GM21737 (cell line): ENCODE data around the gene RNF19B.
"Not testable (repeated sequence)": the region's sequence is repeated elsewhere in the genome, so short reads cannot be mapped to it uniquely, and the experiment has no call there.

Source experiments
- ATAC-seq: cut with Tn5 transposase; IDR thresholded peaks from one replicate; pipeline ENCODE4 v1.9.1; 2021; ENCODE audit warnings: mild to moderate bottlenecking, moderate library complexity; ENCODE audit not compliant: unreplicated experiment

Gene RNF19B

DNA sequence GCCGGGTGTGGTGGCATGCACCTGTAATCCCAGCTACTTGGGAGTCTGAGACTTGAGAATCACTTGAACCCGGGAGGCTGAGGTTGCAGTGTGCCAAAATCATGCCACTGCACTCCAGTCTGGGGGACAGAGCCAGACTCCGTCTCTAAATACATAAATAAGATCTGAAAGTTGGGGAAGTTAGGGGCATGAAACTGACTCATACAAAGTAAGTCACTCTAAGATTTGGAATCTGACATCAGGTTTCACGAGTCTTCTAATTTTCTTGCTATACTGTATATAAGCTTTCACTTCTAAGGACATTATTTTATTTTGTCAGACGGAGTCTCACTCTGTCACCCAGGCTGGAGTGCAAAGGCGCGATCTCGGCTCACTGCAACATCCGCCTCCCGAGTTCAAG lies 30.1 kb downstream of the RNF19B start:
- no peak for ATAC-seq

GRCh38 chr1:32933742-32934322 lies 30.8 kb downstream of the RNF19B start:
- no peak for ATAC-seq

DNA sequence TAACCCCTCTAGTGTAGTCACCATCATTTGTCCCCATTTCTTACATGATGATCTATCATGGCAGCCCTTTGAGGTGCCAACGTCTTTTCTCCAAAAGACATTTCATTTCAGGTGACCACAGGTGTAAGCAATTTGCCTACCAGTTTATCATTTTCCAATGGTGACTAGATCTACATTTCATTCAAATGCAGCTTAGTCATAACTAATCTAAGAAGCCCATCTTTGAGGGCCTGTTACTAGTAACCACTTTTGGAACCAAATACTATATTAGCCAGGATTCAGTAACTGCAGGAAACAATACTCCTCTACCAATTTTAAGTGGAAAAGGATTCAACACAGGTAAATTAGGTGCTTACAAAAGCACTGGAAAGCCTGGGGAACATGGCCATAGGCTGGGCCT lies 32.8 kb downstream of the RNF19B start:
- no peak for ATAC-seq

GRCh38 chr1:32929366-32929765 lies 35.2 kb downstream of the RNF19B start:
- ATAC-seq: no peak

GRCh38 chr1:32928715-32929114 lies 35.9 kb downstream of the RNF19B start:
- ATAC-seq: no peak

DNA sequence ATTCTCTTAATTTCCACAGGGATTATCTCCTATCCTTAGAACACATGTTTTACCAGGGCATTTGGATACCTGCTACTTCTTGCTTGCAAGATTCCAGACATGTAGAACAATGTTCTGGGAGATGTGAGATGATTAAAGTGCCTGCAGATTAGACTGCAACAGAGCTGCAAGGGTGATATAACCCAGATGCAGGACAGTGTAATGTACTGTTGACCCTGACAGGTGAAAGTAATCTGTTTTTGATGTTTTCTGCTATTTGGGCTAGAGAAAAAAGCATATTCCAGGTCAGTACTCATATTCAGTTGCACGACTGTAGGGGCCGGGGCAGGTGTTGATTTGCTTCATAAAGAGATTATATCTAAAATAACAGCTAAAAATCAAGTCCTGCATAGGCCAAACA lies 36.3 kb downstream of the RNF19B start:
- no peak for ATAC-seq

- no peak for ATAC-seq
Observed at GRCh38 chr1:32927441-32927840, 37.2 kb downstream of the RNF19B start.

DNA sequence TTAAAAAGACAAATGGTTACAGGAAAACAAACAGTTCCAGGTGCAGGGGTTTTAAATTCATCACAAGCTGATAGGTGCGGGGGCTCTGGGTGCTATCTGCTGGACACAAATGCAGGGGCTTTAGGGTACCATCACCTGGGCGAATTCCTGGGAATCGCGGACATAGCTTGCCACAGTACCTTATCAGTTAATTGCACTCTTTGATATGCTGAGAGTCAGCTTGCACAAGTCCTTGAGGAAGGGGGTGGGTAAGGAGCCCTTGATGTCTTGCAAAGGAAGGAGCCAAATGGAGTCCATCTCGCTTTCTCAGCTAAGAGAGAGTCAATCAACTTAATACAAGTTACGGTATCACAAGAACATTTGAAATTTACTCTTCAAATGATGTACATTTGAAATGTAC lies 38.0 kb downstream of the RNF19B start:
- no peak for ATAC-seq

DNA sequence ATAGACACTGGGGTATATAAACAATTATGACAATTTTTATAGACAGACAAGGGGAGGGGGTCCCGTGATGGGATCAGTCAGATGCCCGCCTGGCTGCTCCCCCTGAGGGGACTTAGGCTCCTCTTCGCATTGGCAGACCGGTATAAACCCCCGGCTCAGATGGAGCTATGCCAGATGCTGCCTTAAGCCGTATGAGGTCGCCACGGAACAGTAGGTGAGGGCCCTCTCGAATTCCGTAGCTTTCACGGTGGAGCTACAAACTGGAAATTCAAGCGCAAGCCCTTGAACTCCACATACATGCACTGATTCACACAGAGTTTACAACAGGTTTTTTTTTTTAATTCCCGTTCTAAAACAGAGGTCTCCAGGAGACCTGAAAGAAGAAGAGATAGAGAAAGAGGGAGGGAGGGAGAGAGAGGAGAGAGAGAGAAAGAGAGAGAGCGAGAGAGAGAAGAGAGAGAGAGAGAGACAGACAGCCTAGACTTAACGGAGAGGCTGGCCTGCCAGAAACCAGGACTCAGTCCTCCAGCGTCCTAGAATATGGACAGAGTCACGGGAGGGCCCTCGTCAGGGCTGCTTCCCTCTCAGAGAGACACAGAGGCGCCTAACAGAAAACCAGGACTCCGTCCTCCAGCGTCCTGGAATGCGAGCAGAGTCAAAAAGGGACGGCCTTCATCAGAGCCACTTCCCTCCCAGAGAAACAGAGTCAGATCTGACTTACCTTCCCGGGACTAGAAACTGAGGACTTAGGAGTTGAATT lies 39.0 kb downstream of the RNF19B start:
- no peak for ATAC-seq

DNA sequence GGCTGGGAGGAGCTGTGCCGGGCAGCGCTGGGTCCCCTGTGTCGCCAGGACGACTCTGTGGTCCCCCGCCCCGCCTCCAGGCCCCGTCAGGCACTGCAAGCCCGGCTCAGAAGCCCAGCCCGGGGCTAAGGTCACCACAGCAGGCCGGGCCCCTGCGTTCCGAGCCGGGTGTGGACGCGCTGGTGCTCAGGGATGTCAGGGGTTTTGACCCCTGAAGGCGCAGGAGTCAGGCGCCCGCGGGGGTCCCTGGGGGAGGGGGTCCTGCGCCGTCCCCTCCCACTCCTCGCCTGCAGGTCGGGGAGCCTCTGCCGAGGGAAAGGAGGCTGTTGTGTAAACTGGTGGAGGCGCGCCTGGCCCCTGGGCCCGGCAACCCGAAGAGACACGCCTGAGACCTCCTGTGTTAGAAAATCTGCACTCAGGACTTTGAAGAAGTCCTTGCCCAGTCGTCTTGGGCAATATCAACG lies 39.7 kb downstream of the RNF19B start:
- ATAC-seq: no peak

DNA sequence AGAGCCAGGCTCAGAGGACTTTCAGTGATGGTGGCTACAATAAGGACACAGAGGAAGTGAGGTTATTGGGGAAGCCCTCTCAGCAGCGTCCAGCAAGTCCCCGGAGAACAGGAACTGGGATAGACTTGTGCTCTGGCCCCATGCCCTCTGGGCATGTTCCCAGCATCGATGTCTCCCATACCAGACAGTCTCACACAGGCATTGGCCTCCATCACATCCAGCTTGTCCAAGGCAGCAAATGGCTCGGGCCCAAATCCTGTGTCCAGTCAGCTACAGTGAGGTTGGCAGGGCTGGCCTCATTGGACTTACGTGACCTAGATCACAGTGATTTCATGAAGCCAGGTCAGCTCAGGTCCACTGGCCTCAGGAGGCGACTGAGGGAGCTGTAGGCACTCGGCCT lies 43.8 kb downstream of the RNF19B start:
- no peak for ATAC-seq

DNA sequence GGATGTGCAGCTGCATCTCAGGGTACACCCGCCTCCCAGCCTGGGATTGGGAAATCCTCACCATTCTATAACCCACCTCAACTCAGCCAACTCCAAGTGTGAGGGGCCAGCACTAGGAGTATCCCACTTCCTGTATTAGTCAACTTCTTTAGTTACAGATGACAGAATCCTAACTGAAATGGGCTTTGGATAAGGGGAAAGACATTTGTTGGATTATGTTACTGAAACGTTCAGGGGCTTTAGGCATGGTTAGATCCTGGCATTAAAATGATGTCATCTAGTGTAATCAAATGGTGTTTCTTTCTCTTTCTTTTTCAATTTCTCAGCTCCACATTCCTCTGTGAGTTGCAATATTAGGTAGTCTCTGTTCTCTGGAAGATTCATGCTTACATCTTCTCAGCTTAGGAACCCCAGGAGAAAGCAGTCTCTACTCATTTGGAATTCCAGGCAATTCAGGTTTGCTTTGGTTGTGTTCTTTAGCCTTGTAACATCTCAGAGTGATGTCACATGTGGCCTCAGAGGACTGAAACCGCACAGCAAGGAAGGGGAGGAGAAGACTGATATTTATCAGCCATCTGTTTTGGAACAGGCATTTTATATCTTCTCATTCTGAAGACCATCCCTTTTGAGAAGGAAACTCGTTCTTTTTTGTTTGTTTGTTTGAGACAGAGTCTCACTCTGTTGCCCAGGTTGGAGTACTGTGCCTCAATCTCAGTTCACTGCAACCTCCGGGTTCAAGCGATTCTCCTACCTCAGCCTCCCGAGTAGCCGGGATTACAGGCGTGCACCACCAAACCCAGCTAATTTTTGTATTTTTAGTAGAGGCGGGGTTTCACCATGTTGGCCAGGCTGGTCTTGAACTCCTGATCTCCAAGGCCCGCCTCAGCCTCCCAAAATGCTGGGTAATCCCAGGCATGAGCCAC lies 44.5 kb downstream of the RNF19B start:
- ATAC-seq: no peak

DNA sequence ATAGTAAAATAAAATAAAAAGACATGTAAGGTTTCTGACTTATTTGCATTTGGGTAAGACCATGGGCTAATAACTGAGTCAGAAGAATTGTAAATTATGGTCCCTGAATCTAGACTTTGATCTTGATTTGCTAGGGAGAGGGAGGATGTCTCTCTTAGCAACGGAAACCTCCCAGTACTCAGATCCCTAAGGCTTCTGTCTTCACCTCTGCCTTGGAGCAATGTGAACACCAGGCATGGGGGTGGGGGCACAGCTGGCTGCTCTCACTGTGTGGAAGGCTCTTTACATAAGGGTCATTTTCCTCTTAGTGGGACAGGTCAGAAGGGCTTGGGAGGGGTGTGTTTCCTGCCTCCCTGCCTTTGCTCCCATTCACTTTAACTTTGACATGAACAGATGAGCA lies 46.4 kb downstream of the RNF19B start:
- no peak for ATAC-seq

GRCh38 chr1:32917521-32917920 lies 47.1 kb downstream of the RNF19B start:
- no peak for ATAC-seq

GRCh38 chr1:32915766-32916706 lies 48.6 kb downstream of the RNF19B start:
- no peak for ATAC-seq

- no peak for ATAC-seq
Observed at GRCh38 chr1:32910319-32910718, 54.3 kb downstream of the RNF19B start.

DNA sequence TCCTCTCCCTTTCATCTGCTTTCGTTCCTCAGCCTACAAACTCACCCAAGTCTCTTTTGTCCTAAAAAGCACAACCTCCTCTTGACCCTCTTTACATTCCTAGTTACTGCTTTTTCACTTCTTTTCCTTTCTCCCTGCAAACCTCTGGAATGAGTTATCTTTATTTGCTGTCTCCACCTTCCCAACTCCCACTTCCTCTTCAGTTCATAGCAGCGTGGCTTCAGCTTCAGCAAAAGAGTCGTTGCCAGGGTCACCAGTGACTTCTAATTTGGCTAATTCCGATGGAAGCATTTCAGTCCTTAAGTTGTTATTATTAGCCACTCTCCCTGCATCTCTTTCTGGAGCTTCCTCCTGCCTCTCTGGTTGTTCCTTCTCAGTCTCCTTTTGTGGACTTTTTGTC lies 57.2 kb downstream of the RNF19B start:
- ATAC-seq: no peak

DNA sequence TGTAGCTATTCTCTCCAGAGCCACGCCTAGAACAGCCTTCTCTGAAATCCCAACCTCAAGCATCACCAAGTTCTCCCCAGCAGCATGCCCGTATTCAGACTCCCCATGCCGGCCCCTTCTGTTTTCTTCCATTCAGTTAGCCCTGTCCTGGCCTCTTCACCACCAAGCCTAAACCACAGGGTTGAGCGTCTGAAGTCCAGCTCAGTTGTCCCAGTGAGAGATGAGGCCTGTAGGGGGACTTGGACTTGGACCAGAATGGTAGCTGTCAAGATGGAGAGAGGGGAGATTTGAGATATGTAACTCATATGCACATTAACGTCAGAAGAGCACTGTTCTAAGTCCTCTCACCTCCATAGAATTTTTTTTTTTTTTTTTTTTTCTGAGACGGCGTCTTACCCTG lies 58.0 kb downstream of the RNF19B start:
- no peak for ATAC-seq

DNA sequence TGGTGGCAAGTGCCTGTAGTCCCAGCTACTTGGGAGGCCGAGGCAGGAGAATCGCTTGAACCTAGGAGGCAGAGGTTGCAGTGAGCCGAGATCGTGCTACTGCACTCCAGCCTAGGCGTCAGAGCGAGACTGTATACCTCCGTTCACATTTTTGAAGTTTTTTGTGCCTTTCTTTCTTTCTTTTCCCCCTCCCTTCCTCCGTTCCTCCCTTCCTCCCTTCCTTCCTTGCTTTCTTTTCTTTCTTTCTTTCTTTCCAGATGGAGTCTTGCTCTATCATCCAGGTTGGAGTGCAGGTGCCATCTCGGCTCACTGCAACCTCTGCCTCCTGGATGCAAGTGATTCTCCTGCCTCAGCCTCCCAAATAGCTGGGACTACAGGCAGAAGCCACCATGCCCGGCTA lies 59.0 kb downstream of the RNF19B start:
- not testable (repeated sequence) for ATAC-seq

- no peak for ATAC-seq
Observed at GRCh38 chr1:32904797-32905196, 59.8 kb downstream of the RNF19B start.
